Panc1 (cell line): ENCODE data around the gene ZNF211. TPM values are rescaled to one million over a fixed set of nuclear protein-coding genes. Genes with fewer than 3 reads are reported as not detected.
A peak's percentile ranks its signal among the peaks of the same experiment; 100 is the strongest.

Experiments used
- ATAC-seq: fragments of 200-7000 bp; cut with Tn5 transposase; 2 replicates; pipeline ENCODE4 v1.9.1; 2020; ENCODE audit warnings: mild to moderate bottlenecking, moderate library complexity
- BruUV-seq: library from RNA; stranded (reverse); fragments of 400-500 nt; replicated peaks from 2 replicates; lab custom pipeline; 2021; lab: Mats Ljungman, UMichigan
- CTCF ChIA-PET: fragments of 300-600 bp; sonication (Branson Sonifier 250); formaldehyde crosslinking; loops from one replicate; lab custom pipeline; 2022; ENCODE audit warnings: antibody characterized with exemption; lab: Charles Lee
- POLR2A ChIA-PET: fragments of 300-600 bp; sonication (Branson Sonifier 250); formaldehyde crosslinking; loops from one replicate; lab custom pipeline; 2022; ENCODE audit warnings: antibody characterized with exemption; lab: Charles Lee
- DNase-seq: peaks from one replicate; pipeline ENCODE4 v3.0.0-alpha.2; 2010; ENCODE audit warnings: low read depth, low spot score
- H3K27ac ChIP-seq: 2 replicates; pipeline ENCODE4 v1.5.1; 2011; ENCODE audit warnings: mild to moderate bottlenecking, low read length, inconsistent platforms
- H3K27me3 ChIP-seq: fragments of 200-500 bp; sonication (Bioruptor generic); 2 replicates; pipeline ENCODE4 v1.6.0; 2014; ENCODE audit warnings: low read length, inconsistent platforms; ENCODE audit not compliant: control insufficient read depth, insufficient read depth
- H3K36me3 ChIP-seq: fragments of 200-500 bp; sonication (Bioruptor generic); 2 replicates; pipeline ENCODE4 v1.5.1; 2014; ENCODE audit warnings: inconsistent platforms, mild to moderate bottlenecking, low read length, moderate library complexity; ENCODE audit not compliant: control insufficient read depth, insufficient read depth
- H3K4me1 ChIP-seq: 2 replicates; pipeline ENCODE4 v1.5.1; 2011; ENCODE audit warnings: inconsistent platforms, mild to moderate bottlenecking, low read length, moderate library complexity; ENCODE audit not compliant: control insufficient read depth, insufficient read depth
- H3K4me3 ChIP-seq, 2 experiments: 2 replicates each; pipeline ENCODE4 v1.5.1; 2011 to 2012; ENCODE audit warnings: low read depth in 2 of 2, low read length in 2 of 2, mild to moderate bottlenecking in 2 of 2, inconsistent platforms in 1 of 2, moderate library complexity in 1 of 2
- H3K9me3 ChIP-seq: fragments of 200-500 bp; sonication (Bioruptor generic); 2 replicates; pipeline ENCODE4 v1.5.1; 2014; ENCODE audit warnings: low read depth, mild to moderate bottlenecking, inconsistent platforms, low read length, moderate library complexity; ENCODE audit not compliant: control insufficient read depth, insufficient read depth
- POLR2AphosphoS5 ChIP-seq: IDR thresholded peaks from 2 replicates; pipeline ENCODE4 v1.6.1; 2012; ENCODE audit warnings: mild to moderate bottlenecking, low read depth, low read length, moderate library complexity
- SIN3A ChIP-seq: IDR thresholded peaks from 2 replicates; pipeline ENCODE4 v1.6.1; 2012; ENCODE audit warnings: low read depth, mild to moderate bottlenecking, low read length, moderate library complexity, borderline replicate concordance; ENCODE audit not compliant: insufficient read depth
- TCF7L2 ChIP-seq: IDR thresholded peaks from 2 replicates; pipeline ENCODE4 v1.6.1; 2011; ENCODE audit warnings: mild to moderate bottlenecking, low read depth, low read length, inconsistent platforms
- in situ Hi-C: cut with HindIII; loops from 2 replicates; pipeline ENCODE4 v1.10.0; 2016; ENCODE audit warnings: low sequenced_read_pairs, low pct_unique_long_range_greater_than_20kb
- intact Hi-C: fragments of 100-400 bp; cut with micrococcal nuclease; formaldehyde crosslinking; loops from one replicate; pipeline ENCODE4 v1.10.0; 2022; ENCODE audit not compliant: unreplicated experiment
- total RNA-seq: library from RNA; stranded (reverse); gene quantifications from one replicate; pipeline ENCODE4 v1.2.1, GENCODE V29; 2021; ENCODE audit not compliant: unreplicated experiment
- TF ChIP-seq, protein P1 (sequence below), 2 experiments: IDR thresholded peaks; 2 replicates each; pipeline ENCODE4 v1.6.1; 2011 to 2012; ENCODE audit warnings: low read depth in 2 of 2, control low read depth in 1 of 2, low read length in 1 of 2, mild to moderate bottlenecking in 1 of 2, moderate library complexity in 1 of 2; ENCODE audit not compliant: insufficient read depth in 1 of 2
- TF ChIP-seq, protein P2 (sequence below): fragments of 450-650 bp; IDR thresholded peaks from 2 replicates; pipeline ENCODE4 v1.5.1; 2017; ENCODE audit warnings: mild to moderate bottlenecking

The ZNF211 gene
- total RNA-seq, 1 experiment from 2014 or later: 13.9 TPM

DNA sequence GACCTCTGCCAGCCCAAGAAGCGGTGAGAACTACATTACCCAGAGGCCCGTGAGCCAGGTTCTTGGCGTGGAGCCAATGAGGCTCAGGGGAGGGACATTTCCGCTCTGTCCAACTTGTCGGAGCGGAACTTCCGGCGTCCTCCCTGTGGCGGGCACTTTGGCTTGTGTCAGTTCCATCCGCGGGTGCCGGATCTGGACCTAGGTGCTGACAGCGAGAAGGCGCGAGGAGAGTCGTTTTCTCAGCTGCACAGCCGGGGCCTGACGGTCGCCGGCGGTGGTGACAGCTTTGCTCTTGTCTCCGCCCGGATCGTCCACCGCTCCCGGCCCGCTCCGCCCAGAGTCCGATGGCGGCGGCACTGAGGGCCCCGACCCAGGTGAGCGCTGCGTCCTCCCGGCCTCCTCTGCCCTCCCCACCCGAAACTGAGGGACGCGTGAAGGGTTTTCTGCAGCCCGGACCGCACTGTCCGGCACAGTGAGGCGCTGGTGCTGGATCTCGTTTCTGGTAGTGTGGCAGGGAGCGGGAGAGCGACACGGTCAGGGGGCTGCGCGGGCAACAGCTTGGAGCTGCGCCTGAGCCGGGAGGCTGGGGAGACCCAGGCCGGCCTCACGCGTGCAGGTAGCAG, 33.1 kb upstream of the ZNF211 start, which contains the start of gene ZNF530:
ZNF530 (plus strand) TSS at position 125 of the 623 bp plus-strand sequence. CDS start 4,461 bp downstream, outside the sequence.
- H3K27ac ChIP-seq: peak within 1 kb of the TSS; percentile 64
- TF ChIP-seq, protein P1, sequence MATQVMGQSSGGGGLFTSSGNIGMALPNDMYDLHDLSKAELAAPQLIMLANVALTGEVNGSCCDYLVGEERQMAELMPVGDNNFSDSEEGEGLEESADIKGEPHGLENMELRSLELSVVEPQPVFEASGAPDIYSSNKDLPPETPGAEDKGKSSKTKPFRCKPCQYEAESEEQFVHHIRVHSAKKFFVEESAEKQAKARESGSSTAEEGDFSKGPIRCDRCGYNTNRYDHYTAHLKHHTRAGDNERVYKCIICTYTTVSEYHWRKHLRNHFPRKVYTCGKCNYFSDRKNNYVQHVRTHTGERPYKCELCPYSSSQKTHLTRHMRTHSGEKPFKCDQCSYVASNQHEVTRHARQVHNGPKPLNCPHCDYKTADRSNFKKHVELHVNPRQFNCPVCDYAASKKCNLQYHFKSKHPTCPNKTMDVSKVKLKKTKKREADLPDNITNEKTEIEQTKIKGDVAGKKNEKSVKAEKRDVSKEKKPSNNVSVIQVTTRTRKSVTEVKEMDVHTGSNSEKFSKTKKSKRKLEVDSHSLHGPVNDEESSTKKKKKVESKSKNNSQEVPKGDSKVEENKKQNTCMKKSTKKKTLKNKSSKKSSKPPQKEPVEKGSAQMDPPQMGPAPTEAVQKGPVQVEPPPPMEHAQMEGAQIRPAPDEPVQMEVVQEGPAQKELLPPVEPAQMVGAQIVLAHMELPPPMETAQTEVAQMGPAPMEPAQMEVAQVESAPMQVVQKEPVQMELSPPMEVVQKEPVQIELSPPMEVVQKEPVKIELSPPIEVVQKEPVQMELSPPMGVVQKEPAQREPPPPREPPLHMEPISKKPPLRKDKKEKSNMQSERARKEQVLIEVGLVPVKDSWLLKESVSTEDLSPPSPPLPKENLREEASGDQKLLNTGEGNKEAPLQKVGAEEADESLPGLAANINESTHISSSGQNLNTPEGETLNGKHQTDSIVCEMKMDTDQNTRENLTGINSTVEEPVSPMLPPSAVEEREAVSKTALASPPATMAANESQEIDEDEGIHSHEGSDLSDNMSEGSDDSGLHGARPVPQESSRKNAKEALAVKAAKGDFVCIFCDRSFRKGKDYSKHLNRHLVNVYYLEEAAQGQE (IDR thresholded peaks at IDR 0.05; ENCODE audit: insufficient read depth in 1 of 2, low read depth in 2 of 2, low read length in 1 of 2): no peak
- TF ChIP-seq POLR2AphosphoS5: peak; percentile 90
- TF ChIP-seq, protein P2, sequence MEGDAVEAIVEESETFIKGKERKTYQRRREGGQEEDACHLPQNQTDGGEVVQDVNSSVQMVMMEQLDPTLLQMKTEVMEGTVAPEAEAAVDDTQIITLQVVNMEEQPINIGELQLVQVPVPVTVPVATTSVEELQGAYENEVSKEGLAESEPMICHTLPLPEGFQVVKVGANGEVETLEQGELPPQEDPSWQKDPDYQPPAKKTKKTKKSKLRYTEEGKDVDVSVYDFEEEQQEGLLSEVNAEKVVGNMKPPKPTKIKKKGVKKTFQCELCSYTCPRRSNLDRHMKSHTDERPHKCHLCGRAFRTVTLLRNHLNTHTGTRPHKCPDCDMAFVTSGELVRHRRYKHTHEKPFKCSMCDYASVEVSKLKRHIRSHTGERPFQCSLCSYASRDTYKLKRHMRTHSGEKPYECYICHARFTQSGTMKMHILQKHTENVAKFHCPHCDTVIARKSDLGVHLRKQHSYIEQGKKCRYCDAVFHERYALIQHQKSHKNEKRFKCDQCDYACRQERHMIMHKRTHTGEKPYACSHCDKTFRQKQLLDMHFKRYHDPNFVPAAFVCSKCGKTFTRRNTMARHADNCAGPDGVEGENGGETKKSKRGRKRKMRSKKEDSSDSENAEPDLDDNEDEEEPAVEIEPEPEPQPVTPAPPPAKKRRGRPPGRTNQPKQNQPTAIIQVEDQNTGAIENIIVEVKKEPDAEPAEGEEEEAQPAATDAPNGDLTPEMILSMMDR: no peak
- no peak for TF ChIP-seq TCF7L2
- peak; percentile 99 for TF ChIP-seq SIN3A
- intact Hi-C loops: no loop called here
- POLR2A ChIA-PET: interaction anchor here (0.6 kb wide), 1 partner anchor 64 kb away, joined by 7 read pairs; no protein-coding TSS in a partner anchor
- peaks cover 28% of the 10 kb centered on the region; the same call in 1 of the 2 replicates for H3K9me3 ChIP-seq
- H3K4me3 ChIP-seq: peak within 1 kb of the TSS; percentile 74 to 79
- no TSS peak for BruUV-seq
- ATAC-seq: peak; percentile 100
- peak; percentile 74 for DNase-seq
- CTCF ChIA-PET: no interaction called here
- in situ Hi-C loops: no loop called here
- H3K4me1 ChIP-seq: peaks cover 4% of the 10 kb centered on the region
- no peaks in the 10 kb centered on the region for H3K36me3 ChIP-seq
- H3K27me3 ChIP-seq: no peaks in the 10 kb centered on the region

DNA sequence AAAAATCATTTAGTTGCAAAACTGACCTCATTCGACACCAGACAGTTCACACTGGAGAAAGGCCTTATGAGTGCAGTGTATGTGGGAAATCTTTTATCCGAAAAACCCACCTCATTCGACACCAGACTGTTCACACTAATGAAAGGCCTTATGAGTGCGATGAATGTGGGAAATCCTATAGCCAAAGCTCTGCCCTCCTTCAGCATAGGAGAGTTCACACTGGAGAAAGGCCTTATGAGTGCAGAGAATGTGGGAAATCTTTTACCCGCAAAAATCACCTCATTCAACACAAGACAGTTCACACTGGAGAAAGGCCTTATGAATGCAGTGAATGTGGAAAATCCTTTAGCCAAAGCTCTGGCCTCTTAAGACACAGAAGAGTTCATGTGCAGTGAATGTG, 26.0 kb upstream of the ZNF211 start:
- BruUV-seq: no TSS peak
- in situ Hi-C loops: no loop called here
- DNase-seq (no peak), ATAC-seq (no peak)
- no peaks in the 10 kb centered on the region for H3K36me3 ChIP-seq
- peaks cover 44% of the 10 kb centered on the region for H3K9me3 ChIP-seq
- ChIA-PET CTCF (no interaction called here), POLR2A (no interaction called here)
- H3K4me3 ChIP-seq: no peak overlapping the region
- TF ChIP-seq POLR2AphosphoS5: no peak
- TF ChIP-seq SIN3A: no peak
- TF ChIP-seq TCF7L2: no peak
- TF ChIP-seq, protein P1 (IDR thresholded peaks at IDR 0.05; ENCODE audit: insufficient read depth in 1 of 2, low read depth in 2 of 2, low read length in 1 of 2): no peak
- TF ChIP-seq, protein P2: no peak
- no peaks in the 10 kb centered on the region for H3K27me3 ChIP-seq
- intact Hi-C loops: no loop called here
- H3K27ac ChIP-seq: no peak overlapping the region
- H3K4me1 ChIP-seq: no peaks in the 10 kb centered on the region
